Panc1 (cell line): ENCODE measurements around the gene ZSCAN22. TPM values are rescaled to one million over a fixed set of nuclear protein-coding genes. Genes with fewer than 3 reads are reported as not detected.

ENCODE experiments used
- ATAC-seq: fragments of 200-7000 bp; cut with Tn5 transposase; 2 replicates; pipeline ENCODE4 v1.9.1; 2020; ENCODE audit warnings: mild to moderate bottlenecking, moderate library complexity
- BruUV-seq: library from RNA; stranded (reverse); fragments of 400-500 nt; replicated peaks from 2 replicates; lab custom pipeline; 2021; lab: Mats Ljungman, UMichigan
- CTCF ChIA-PET: fragments of 300-600 bp; sonication (Branson Sonifier 250); formaldehyde crosslinking; loops from one replicate; lab custom pipeline; 2022; ENCODE audit warnings: antibody characterized with exemption; lab: Charles Lee
- POLR2A ChIA-PET: fragments of 300-600 bp; sonication (Branson Sonifier 250); formaldehyde crosslinking; loops from one replicate; lab custom pipeline; 2022; ENCODE audit warnings: antibody characterized with exemption; lab: Charles Lee
- DNase-seq: peaks from one replicate; pipeline ENCODE4 v3.0.0-alpha.2; 2010; ENCODE audit warnings: low read depth, low spot score
- H3K27ac ChIP-seq: 2 replicates; pipeline ENCODE4 v1.5.1; 2011; ENCODE audit warnings: mild to moderate bottlenecking, low read length, inconsistent platforms
- H3K27me3 ChIP-seq: fragments of 200-500 bp; sonication (Bioruptor generic); 2 replicates; pipeline ENCODE4 v1.6.0; 2014; ENCODE audit warnings: low read length, inconsistent platforms; ENCODE audit not compliant: control insufficient read depth, insufficient read depth
- H3K36me3 ChIP-seq: fragments of 200-500 bp; sonication (Bioruptor generic); 2 replicates; pipeline ENCODE4 v1.5.1; 2014; ENCODE audit warnings: inconsistent platforms, mild to moderate bottlenecking, low read length, moderate library complexity; ENCODE audit not compliant: control insufficient read depth, insufficient read depth
- H3K4me1 ChIP-seq: 2 replicates; pipeline ENCODE4 v1.5.1; 2011; ENCODE audit warnings: inconsistent platforms, mild to moderate bottlenecking, low read length, moderate library complexity; ENCODE audit not compliant: control insufficient read depth, insufficient read depth
- H3K4me3 ChIP-seq, 2 experiments: 2 replicates each; pipeline ENCODE4 v1.5.1; 2011 to 2012; ENCODE audit warnings: low read depth in 2 of 2, low read length in 2 of 2, mild to moderate bottlenecking in 2 of 2, inconsistent platforms in 1 of 2, moderate library complexity in 1 of 2
- H3K9me3 ChIP-seq: fragments of 200-500 bp; sonication (Bioruptor generic); 2 replicates; pipeline ENCODE4 v1.5.1; 2014; ENCODE audit warnings: low read depth, mild to moderate bottlenecking, inconsistent platforms, low read length, moderate library complexity; ENCODE audit not compliant: control insufficient read depth, insufficient read depth
- CTCF ChIP-seq: fragments of 450-650 bp; IDR thresholded peaks from 2 replicates; pipeline ENCODE4 v1.5.1; 2017; ENCODE audit warnings: mild to moderate bottlenecking
- POLR2AphosphoS5 ChIP-seq: IDR thresholded peaks from 2 replicates; pipeline ENCODE4 v1.6.1; 2012; ENCODE audit warnings: mild to moderate bottlenecking, low read depth, low read length, moderate library complexity
- REST ChIP-seq, 2 experiments: IDR thresholded peaks; 2 replicates each; pipeline ENCODE4 v1.6.1; 2011 to 2012; ENCODE audit warnings: low read depth in 2 of 2, control low read depth in 1 of 2, low read length in 1 of 2, mild to moderate bottlenecking in 1 of 2, moderate library complexity in 1 of 2; ENCODE audit not compliant: insufficient read depth in 1 of 2
- SIN3A ChIP-seq: IDR thresholded peaks from 2 replicates; pipeline ENCODE4 v1.6.1; 2012; ENCODE audit warnings: low read depth, mild to moderate bottlenecking, low read length, moderate library complexity, borderline replicate concordance; ENCODE audit not compliant: insufficient read depth
- TCF7L2 ChIP-seq: IDR thresholded peaks from 2 replicates; pipeline ENCODE4 v1.6.1; 2011; ENCODE audit warnings: mild to moderate bottlenecking, low read depth, low read length, inconsistent platforms
- in situ Hi-C: cut with HindIII; loops from 2 replicates; pipeline ENCODE4 v1.10.0; 2016; ENCODE audit warnings: low sequenced_read_pairs, low pct_unique_long_range_greater_than_20kb
- intact Hi-C: fragments of 100-400 bp; cut with micrococcal nuclease; formaldehyde crosslinking; loops from one replicate; pipeline ENCODE4 v1.10.0; 2022; ENCODE audit not compliant: unreplicated experiment
- total RNA-seq: library from RNA; stranded (reverse); gene quantifications from one replicate; pipeline ENCODE4 v1.2.1, GENCODE V29; 2021; ENCODE audit not compliant: unreplicated experiment

ZSCAN22 gene
- total RNA-seq, 1 experiment from 2014 or later, result 6.6 TPM

- in situ Hi-C loops, result no loop called here
- H3K9me3 ChIP-seq, result peaks cover 6% of the 10 kb centered on the region; the same call in 1 of the 2 replicates
Measured at GRCh38 chr19:58311345-58311865, 15.4 kb upstream of the ZSCAN22 start.

GRCh38 chr19:58315580-58315979 is 11.2 kb upstream of the ZSCAN22 start:
- Histone ChIP-seq H3K27ac (no peak overlapping the region), H3K4me1 (no peaks in the 10 kb centered on the region), H3K27me3 (no peaks in the 10 kb centered on the region), H3K36me3 (peaks cover 21% of the 10 kb centered on the region), H3K4me3 (no peak overlapping the region), H3K9me3 (no peaks in the 10 kb centered on the region; the same call in 1 of the 2 replicates)
- BruUV-seq, result no TSS peak
- in situ Hi-C loops (no loop called here), intact Hi-C loops (no loop called here)
- DNase-seq (no peak), ATAC-seq (0 out of 2 replicates have a peak, but pooled peaks have one; percentile 17)
- ChIA-PET POLR2A (no interaction called here), CTCF (no interaction called here)
- no peak for TF ChIP-seq POLR2AphosphoS5
- TF ChIP-seq CTCF, result no peak
- no peak for TF ChIP-seq SIN3A
- no peak for TF ChIP-seq REST (IDR thresholded peaks at IDR 0.05; ENCODE audit: insufficient read depth in 1 of 2, low read depth in 2 of 2, low read length in 1 of 2)
- TF ChIP-seq TCF7L2, result no peak

More at GRCh38 chr19:58311345-58311865, 15.4 kb upstream of the ZSCAN22 start:
- no peak for TF ChIP-seq CTCF
- no peak for TF ChIP-seq SIN3A
- TF ChIP-seq REST (IDR thresholded peaks at IDR 0.05; ENCODE audit: insufficient read depth in 1 of 2, low read depth in 2 of 2, low read length in 1 of 2), result no peak
- Histone ChIP-seq H3K27ac (no peak overlapping the region), H3K27me3 (no peaks in the 10 kb centered on the region), H3K4me3 (no peak overlapping the region), H3K4me1 (peaks cover 4% of the 10 kb centered on the region; the same call in 1 of the 2 replicates), H3K36me3 (peaks cover 51% of the 10 kb centered on the region)
- DNase-seq, result no peak
- intact Hi-C loops, result no loop called here
- ChIA-PET POLR2A (no interaction called here), CTCF (no interaction called here)
- ATAC-seq, result no peak
- no TSS peak for BruUV-seq
